ENCODE data around the gene BICD2. TPM values are rescaled to one million over a fixed set of nuclear protein-coding genes. Genes with fewer than 3 reads are reported as not detected.
A peak's percentile ranks its signal among the peaks of the same experiment; 100 is the strongest.
"Not testable (repeated sequence)": the region's sequence is repeated elsewhere in the genome, so short reads cannot be mapped to it uniquely, and the experiment has no call there.

BICD2 gene
- total RNA-seq: 10 to 100 TPM; 26.4 to 27.2 TPM

DNA sequence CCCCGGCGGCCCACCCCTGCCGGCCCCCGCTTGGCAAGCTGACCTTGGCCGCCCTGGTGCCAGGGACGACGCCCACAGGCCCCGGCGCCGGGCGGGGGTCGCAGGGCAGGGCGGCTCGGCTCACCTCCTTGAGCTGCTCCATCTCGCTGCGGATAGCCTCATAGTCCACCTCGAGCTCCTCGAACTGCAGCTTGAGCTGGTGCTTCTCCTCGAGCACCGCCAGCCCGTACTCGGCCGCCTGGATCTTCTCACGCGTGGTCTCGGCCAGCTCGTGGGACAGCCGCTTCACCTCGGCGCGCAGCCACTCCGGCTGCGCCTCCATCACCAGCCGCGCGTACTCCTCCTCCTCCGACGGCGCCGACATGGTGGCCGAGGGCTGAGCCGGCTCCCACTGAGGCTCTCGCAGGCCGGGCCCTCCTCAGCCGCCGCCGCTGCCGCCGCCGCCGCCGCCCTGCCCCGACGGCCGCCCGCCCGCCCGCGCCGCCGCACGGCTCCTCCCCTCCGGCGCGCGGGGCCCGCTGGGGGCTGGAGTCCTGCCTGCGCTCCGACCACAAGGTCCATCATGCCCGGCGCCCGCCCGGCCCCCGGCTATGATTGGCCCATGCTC, at the start of gene BICD2:
Gene BICD2, minus strand, starts transcription at position 453 of the 607 bp plus-strand sequence. Its CDS starts 89 bp downstream, at position 364.
- Mint-ChIP-seq H3K27me3 (no peaks in the 10 kb centered on the region), H3K4me3 (peak within 1 kb of the TSS; percentile 83), H3K4me1 (peaks cover 49% of the 10 kb centered on the region), H3K36me3 (no peaks in the 10 kb centered on the region), H3K27ac (peak within 1 kb of the TSS; percentile 95), H3K9me3 (ENCODE audit: low read depth) (no peaks in the 10 kb centered on the region)
- CTCF ChIA-PET: interaction anchor here (0.8 to 2.0 kb wide), 11 partner anchors 11 to 239 kb away, joined by 3 to 14 read pairs (median 4); partner anchors contain the start of gene IPPK
- ATAC-seq (no peak), DNase-seq (no peak)

DNA sequence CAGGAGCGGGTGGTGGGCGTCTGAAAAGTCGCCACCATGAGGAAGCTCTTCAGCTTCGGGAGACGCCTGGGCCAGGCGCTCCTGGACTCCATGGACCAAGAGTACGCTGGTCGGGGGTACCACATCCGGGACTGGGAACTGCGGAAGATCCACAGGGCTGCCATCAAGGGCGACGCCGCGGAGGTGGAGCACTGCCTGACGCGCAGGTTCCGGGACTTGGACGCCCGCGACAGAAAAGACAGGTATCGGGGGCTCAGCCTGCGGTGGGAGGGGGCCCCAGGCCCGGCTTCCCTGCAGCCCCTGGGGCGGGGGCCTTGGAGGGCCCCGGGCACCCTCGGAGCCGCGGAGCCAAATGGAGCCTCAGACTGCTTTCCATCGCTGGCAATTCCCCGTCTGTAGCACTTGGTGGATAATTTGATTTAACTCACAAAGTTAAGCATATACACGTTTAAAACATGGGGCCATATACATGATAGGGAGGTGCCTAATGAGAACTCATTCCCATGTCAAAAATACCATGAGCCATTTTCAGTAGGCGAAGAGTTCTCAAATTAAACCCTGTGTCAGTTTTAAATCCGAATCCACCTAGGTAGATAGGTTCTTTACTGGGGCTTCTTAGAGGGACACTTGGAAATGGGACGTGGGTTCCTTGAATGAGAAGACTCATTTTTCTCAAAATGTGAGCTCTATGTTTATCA, 45.1 kb upstream of the BICD2 start:
- Mint-ChIP-seq H3K27me3 (peaks cover 67% of the 10 kb centered on the region), H3K4me3 (peak overlapping the region; percentile 57), H3K4me1 (peaks cover 13% of the 10 kb centered on the region)
- CTCF ChIA-PET: interaction anchor here (1.2 to 2.4 kb wide), 3 partner anchors 19 to 103 kb away, joined by 3 to 11 read pairs (median 3); no protein-coding TSS in a partner anchor
- not testable (repeated sequence) for H3K9me3 Mint-ChIP-seq (ENCODE audit: low read depth); H3K36me3 Mint-ChIP-seq; ATAC-seq; DNase-seq; H3K27ac Mint-ChIP-seq

- H3K27ac Mint-ChIP-seq: no peak overlapping the region
- no peaks in the 10 kb centered on the region for H3K9me3 Mint-ChIP-seq (ENCODE audit: low read depth)
- H3K36me3 Mint-ChIP-seq: no peaks in the 10 kb centered on the region
- ATAC-seq (peak; percentile 74), DNase-seq (peak; percentile 74)
- peaks cover 60% of the 10 kb centered on the region for H3K27me3 Mint-ChIP-seq
- H3K4me3 Mint-ChIP-seq: peak overlapping the region; percentile 57
- peaks cover 13% of the 10 kb centered on the region for H3K4me1 Mint-ChIP-seq
- CTCF ChIA-PET: interaction anchor here (1.1 to 2.4 kb wide), 4 partner anchors 18 to 138 kb away, joined by 3 to 11 read pairs (median 3); partner anchors contain the start of gene IPPK
Observed at GRCh38 chr9:92808726-92809451, 44.3 kb upstream of the BICD2 start.

DNA sequence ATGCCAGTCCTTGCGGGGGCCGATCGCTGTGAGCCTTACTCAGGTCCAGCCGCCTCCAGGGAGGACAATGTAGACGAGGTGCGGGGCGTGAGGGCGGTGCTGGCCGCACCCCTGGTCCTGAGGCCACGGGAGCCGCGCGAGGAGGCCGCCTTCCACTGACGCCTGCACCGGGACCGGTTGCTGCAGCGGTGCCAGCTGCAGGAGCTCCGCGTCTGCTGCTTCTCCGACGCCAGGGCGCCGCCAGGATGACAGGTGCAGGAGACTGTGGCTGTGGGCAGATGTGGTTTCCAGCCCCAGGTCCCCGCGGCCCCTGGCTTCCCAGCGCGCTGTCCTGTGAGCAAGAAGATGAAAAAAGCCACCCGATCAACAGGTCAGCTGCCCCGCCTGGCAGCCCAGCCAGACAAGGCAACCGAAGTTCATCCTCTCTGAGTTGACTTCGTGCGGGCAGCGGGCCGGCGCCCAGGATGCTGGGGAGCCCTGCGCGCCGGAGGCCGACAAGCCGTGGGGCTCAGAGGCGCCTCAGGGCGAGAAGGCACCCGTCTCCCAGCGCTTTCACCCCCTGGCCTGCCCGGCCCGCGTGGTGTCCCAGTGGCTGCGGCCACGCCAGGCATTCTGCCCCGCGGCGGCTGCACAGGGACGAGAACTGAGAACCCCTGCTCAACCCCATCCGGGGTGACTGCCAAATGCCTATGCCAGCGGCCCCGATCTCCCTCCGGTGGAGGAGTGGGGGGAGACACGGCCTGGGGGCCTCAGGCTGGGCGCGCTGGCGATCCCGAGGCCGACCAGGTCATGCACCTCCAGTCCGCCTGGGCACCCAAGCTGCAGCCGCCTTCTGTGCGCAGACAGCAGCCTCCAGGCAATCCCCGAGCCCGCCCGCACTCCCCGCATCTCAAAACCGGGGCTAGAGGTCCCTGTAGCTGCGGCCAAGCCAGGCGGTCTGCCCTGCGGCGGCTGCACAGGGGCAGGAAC, 43.4 kb upstream of the BICD2 start:
- Mint-ChIP-seq H3K27me3 (peaks cover 53% of the 10 kb centered on the region), H3K27ac (no peak overlapping the region), H3K9me3 (ENCODE audit: low read depth) (no peaks in the 10 kb centered on the region), H3K4me3 (no peak overlapping the region), H3K36me3 (no peaks in the 10 kb centered on the region), H3K4me1 (peaks cover 13% of the 10 kb centered on the region)
- DNase-seq: no peak
- CTCF ChIA-PET: interaction anchor here (0.8 to 2.4 kb wide), 7 partner anchors 17 to 667 kb away, joined by 3 to 11 read pairs (median 3); partner anchors contain the start of genes BICD2 and IPPK
- peak; percentile 34 for ATAC-seq

- Mint-ChIP-seq H3K27ac (no peak overlapping the region), H3K4me1 (peaks cover 13% of the 10 kb centered on the region), H3K27me3 (peaks cover 46% of the 10 kb centered on the region), H3K36me3 (no peaks in the 10 kb centered on the region), H3K9me3 (ENCODE audit: low read depth) (no peaks in the 10 kb centered on the region), H3K4me3 (no peak overlapping the region)
- ATAC-seq: no peak
- CTCF ChIA-PET: interaction anchor here (0.8 to 2.4 kb wide), 4 partner anchors 16 to 666 kb away, joined by 3 to 11 read pairs (median 3); partner anchors contain the start of gene BICD2
- no peak for DNase-seq
Observed at GRCh38 chr9:92807031-92807756, 42.6 kb upstream of the BICD2 start.

GRCh38 chr9:92804727-92805126, 40.1 kb upstream of the BICD2 start:
- Mint-ChIP-seq H3K36me3 (peaks cover 1% of the 10 kb centered on the region), H3K27me3 (peaks cover 29% of the 10 kb centered on the region), H3K9me3 (ENCODE audit: low read depth) (no peaks in the 10 kb centered on the region), H3K27ac (no peak overlapping the region), H3K4me1 (peaks cover 17% of the 10 kb centered on the region), H3K4me3 (no peak overlapping the region)
- no peak for DNase-seq
- CTCF ChIA-PET: no interaction called here
- no peak for ATAC-seq

DNA sequence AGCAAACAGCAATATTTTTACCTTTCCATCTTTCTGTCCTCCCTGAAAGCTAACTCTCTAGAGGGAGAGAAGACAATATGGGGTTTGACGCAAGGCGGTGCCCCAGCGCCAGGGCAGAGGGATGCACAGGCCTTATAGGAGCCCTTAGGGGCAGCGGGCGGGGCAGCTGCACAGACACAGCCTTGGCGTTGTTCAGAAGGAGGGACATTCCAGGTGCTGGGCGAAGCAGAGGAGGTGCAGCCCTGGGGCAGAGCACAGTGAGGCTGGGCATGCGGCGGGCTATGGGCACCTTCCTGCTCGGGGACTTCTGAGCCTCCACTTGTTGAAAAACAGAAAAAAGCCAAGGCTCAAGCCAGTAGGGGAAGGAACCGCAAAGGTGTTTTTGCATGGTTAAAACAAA, 33.7 kb upstream of the BICD2 start:
- ATAC-seq (no peak), DNase-seq (no peak)
- Mint-ChIP-seq H3K9me3 (ENCODE audit: low read depth) (no peaks in the 10 kb centered on the region), H3K4me1 (peaks cover 11% of the 10 kb centered on the region), H3K36me3 (peaks cover 1% of the 10 kb centered on the region), H3K27ac (no peak overlapping the region), H3K27me3 (peaks cover 42% of the 10 kb centered on the region), H3K4me3 (no peak overlapping the region)
- CTCF ChIA-PET: interaction anchor here (2.2 kb wide), 1 partner anchor 8 kb away, joined by 9 read pairs; no protein-coding TSS in a partner anchor

GRCh38 chr9:92796337-92796804, 31.7 kb upstream of the BICD2 start:
- ATAC-seq; H3K36me3 Mint-ChIP-seq; H3K27ac Mint-ChIP-seq; DNase-seq; CTCF ChIA-PET; H3K9me3 Mint-ChIP-seq (ENCODE audit: low read depth); H3K4me3 Mint-ChIP-seq: not testable (repeated sequence)
- H3K27me3 Mint-ChIP-seq: peaks cover 42% of the 10 kb centered on the region
- H3K4me1 Mint-ChIP-seq: peaks cover 14% of the 10 kb centered on the region

DNA sequence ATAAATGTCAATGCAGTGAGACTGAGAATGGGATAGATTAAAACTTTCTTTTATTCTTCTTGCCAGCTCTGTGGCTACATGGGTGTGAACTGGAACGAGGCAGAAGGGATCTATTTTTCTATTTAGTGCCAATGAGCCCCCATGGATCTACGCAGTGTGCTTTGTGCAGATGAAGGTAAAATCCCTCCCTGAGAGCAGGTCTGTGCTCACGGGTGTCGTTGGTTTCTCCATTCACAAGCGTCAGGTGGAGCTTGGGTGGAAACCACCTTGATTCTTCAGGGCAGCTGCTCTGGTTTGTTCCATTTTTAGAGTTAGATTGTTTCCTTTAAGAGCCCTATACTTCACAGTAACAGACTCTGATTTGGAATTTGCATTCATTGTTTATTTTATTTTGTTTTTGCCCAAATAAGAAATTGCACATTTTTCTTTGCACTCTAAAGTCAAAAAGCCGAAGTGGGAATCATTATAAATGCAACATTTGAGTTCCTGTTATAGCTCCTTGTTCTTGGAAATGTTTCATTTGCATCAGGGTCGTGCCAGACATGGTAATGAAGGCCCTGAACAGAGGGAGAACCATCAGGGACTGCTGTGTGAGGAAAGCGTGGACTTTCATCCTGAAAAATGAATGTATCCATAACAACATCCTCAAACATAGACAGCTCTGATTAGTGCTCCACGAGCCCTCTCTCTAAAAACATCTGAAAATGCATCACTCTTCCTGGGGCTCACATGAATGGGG, 31.1 kb upstream of the BICD2 start:
- H3K9me3 Mint-ChIP-seq (ENCODE audit: low read depth): no peaks in the 10 kb centered on the region
- no peak for ATAC-seq
- H3K27me3 Mint-ChIP-seq: peaks cover 42% of the 10 kb centered on the region
- DNase-seq: no peak
- H3K27ac Mint-ChIP-seq: no peak overlapping the region
- peaks cover 1% of the 10 kb centered on the region for H3K36me3 Mint-ChIP-seq
- H3K4me3 Mint-ChIP-seq: no peak overlapping the region
- peaks cover 20% of the 10 kb centered on the region for H3K4me1 Mint-ChIP-seq
- CTCF ChIA-PET: interaction anchor here (0.7 to 1.2 kb wide), 2 partner anchors 162 to 656 kb away, joined by 3 read pairs; no protein-coding TSS in a partner anchor

DNA sequence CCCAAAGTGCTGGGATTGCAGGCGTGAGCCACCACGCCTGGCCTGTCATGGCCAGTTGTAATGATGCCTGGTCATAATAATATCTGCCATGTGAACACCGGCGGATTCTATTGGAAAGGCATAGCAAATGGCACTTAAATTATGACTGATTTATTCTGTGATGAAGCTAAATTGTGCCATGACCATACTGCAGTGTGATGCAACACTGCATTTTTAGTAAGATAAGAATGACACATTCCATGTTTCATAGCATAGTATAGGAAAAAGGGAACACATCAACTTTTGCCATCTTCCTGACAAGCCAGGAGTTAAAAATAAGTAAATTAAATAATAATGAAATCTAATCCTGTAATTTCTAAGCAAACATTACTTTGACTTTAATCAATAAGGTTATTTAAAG, 30.4 kb upstream of the BICD2 start:
- peaks cover 42% of the 10 kb centered on the region for H3K27me3 Mint-ChIP-seq
- H3K27ac Mint-ChIP-seq: no peak overlapping the region

GRCh38 chr9:92794426-92794825, 29.8 kb upstream of the BICD2 start:
- Mint-ChIP-seq H3K36me3 (no peaks in the 10 kb centered on the region), H3K9me3 (ENCODE audit: low read depth) (no peaks in the 10 kb centered on the region), H3K27me3 (peaks cover 41% of the 10 kb centered on the region), H3K4me1 (peaks cover 17% of the 10 kb centered on the region), H3K4me3 (no peak overlapping the region), H3K27ac (no peak overlapping the region)
- CTCF ChIA-PET: no interaction called here
- no peak for DNase-seq
- ATAC-seq: no peak

More for the DNA sequence above, 30.4 kb upstream of the BICD2 start:
- DNase-seq (no peak), ATAC-seq (no peak)
- Mint-ChIP-seq H3K36me3 (no peaks in the 10 kb centered on the region), H3K4me1 (peaks cover 20% of the 10 kb centered on the region), H3K4me3 (no peak overlapping the region), H3K9me3 (ENCODE audit: low read depth) (no peaks in the 10 kb centered on the region)
- CTCF ChIA-PET: interaction anchor here (0.7 to 1.2 kb wide), 2 partner anchors 162 to 655 kb away, joined by 3 read pairs; no protein-coding TSS in a partner anchor
